ENCODE measurements around the gene AP2M1. TPM values are rescaled to one million over a fixed set of nuclear protein-coding genes. Genes with fewer than 3 reads are reported as not detected.

Gene AP2M1
- total and polyA plus RNA-seq, 2 of the 13 experiments (the other 11 are each of a cell fraction or from before 2014, with no cell fraction given), result 126 to 146 TPM

DNA sequence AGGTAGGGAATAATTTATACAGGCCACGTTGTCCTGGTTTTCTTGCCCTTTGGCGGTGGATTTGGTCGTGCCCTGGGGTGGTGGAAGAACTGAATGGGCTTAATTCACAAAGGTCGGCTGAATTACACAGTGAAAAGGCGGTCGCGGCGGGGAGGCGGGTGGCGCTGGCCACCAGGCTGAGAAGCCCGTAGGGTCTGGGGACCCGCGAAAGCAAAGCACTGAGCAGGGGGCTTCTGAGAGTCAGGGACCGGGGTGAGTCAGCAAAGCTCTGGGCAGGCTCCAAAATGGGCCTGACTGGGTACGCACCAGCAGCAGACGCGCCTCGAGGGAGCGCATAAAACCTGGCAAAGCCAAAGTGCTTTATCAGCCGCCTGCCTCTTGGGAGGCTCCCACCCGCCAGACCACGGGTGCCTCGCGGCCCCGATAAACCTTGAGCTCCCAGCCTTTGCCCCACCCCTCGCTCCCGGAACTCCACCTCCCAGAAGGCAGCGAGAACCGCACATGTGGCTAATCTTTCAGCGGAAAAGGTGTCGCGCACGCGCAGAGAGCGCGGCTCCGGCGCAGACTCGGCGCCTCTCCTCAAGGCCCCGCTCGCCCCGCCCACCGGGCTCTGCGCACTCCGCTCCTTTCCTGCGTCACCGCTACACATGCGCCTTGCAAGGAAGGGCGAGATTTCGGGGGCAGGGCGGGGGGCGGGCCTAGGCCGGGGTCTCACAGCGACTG is 11.0 kb downstream of the AP2M1 start (continued):
- TF ChIP-seq, protein P1, sequence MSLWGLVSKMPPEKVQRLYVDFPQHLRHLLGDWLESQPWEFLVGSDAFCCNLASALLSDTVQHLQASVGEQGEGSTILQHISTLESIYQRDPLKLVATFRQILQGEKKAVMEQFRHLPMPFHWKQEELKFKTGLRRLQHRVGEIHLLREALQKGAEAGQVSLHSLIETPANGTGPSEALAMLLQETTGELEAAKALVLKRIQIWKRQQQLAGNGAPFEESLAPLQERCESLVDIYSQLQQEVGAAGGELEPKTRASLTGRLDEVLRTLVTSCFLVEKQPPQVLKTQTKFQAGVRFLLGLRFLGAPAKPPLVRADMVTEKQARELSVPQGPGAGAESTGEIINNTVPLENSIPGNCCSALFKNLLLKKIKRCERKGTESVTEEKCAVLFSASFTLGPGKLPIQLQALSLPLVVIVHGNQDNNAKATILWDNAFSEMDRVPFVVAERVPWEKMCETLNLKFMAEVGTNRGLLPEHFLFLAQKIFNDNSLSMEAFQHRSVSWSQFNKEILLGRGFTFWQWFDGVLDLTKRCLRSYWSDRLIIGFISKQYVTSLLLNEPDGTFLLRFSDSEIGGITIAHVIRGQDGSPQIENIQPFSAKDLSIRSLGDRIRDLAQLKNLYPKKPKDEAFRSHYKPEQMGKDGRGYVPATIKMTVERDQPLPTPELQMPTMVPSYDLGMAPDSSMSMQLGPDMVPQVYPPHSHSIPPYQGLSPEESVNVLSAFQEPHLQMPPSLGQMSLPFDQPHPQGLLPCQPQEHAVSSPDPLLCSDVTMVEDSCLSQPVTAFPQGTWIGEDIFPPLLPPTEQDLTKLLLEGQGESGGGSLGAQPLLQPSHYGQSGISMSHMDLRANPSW (CRISPR knock-in tag; IDR thresholded peaks at IDR 0.05; ENCODE audit: borderline replicate concordance), result no peak
- TF ChIP-seq ZNF343 (CRISPR knock-in tag; IDR thresholded peaks at IDR 0.05) (no peak), ZNF17 (CRISPR knock-in tag; IDR thresholded peaks at IDR 0.05) (no peak), THYN1 (CRISPR knock-in tag; IDR thresholded peaks at IDR 0.05; ENCODE audit: borderline replicate concordance, low read depth) (no peak), ZNF766 (CRISPR knock-in tag; IDR thresholded peaks at IDR 0.05; ENCODE audit: borderline replicate concordance) (peak; percentile 68; the same call in 1 of the 2 replicates), TSC22D2 (CRISPR knock-in tag; IDR thresholded peaks at IDR 0.05; ENCODE audit: borderline replicate concordance) (peak; percentile 51; the same call in 1 of the 2 replicates), NFE2L2 (IDR thresholded peaks at IDR 0.05; ENCODE audit: low read length) (no peak), ZNF569 (CRISPR knock-in tag; IDR thresholded peaks at IDR 0.05; ENCODE audit: borderline replicate concordance) (no peak), SMARCE1 (IDR thresholded peaks at IDR 0.05; ENCODE audit: borderline replicate concordance) (no peak), ZNF224 (CRISPR knock-in tag; IDR thresholded peaks at IDR 0.05) (no peak), ZNF674 (CRISPR knock-in tag; IDR thresholded peaks at IDR 0.05; ENCODE audit: low read depth) (no peak), ZNF720 (CRISPR knock-in tag; IDR thresholded peaks at IDR 0.05) (no peak), ZNF510 (CRISPR knock-in tag; IDR thresholded peaks at IDR 0.05; ENCODE audit: low read depth) (0 out of 2 replicates have a peak, but pooled peaks have one; percentile 38), ZNF782 (CRISPR knock-in tag; IDR thresholded peaks at IDR 0.05; ENCODE audit: borderline replicate concordance) (no peak), NCOA2 (CRISPR knock-in tag; IDR thresholded peaks at IDR 0.05) (0 out of 2 replicates have a peak, but pooled peaks have one; percentile 43), NFIC (IDR thresholded peaks at IDR 0.05; ENCODE audit: low read length) (no peak)
- TF ChIP-seq, protein P2, sequence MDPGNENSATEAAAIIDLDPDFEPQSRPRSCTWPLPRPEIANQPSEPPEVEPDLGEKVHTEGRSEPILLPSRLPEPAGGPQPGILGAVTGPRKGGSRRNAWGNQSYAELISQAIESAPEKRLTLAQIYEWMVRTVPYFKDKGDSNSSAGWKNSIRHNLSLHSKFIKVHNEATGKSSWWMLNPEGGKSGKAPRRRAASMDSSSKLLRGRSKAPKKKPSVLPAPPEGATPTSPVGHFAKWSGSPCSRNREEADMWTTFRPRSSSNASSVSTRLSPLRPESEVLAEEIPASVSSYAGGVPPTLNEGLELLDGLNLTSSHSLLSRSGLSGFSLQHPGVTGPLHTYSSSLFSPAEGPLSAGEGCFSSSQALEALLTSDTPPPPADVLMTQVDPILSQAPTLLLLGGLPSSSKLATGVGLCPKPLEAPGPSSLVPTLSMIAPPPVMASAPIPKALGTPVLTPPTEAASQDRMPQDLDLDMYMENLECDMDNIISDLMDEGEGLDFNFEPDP (CRISPR knock-in tag; conservative IDR thresholded peaks at IDR 0.05), result no peak
- TF ChIP-seq, protein P3, sequence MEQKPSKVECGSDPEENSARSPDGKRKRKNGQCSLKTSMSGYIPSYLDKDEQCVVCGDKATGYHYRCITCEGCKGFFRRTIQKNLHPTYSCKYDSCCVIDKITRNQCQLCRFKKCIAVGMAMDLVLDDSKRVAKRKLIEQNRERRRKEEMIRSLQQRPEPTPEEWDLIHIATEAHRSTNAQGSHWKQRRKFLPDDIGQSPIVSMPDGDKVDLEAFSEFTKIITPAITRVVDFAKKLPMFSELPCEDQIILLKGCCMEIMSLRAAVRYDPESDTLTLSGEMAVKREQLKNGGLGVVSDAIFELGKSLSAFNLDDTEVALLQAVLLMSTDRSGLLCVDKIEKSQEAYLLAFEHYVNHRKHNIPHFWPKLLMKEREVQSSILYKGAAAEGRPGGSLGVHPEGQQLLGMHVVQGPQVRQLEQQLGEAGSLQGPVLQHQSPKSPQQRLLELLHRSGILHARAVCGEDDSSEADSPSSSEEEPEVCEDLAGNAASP (CRISPR knock-in tag; IDR thresholded peaks at IDR 0.05; ENCODE audit: borderline replicate concordance), result no peak
